Uterus (tissue), 4 donors: ENCODE data around the gene NPB. TPM values are rescaled to one million over a fixed set of nuclear protein-coding genes. Genes with fewer than 3 reads are reported as not detected.
A peak's percentile ranks its signal among the peaks of the same experiment; 100 is the strongest.

ENCODE experiments used
- DNase-seq, 2 donors: peaks; one replicate each; pipeline ENCODE4 v3.0.0-alpha.2; 2019 to 2020
- H3K27ac ChIP-seq, 2 donors: fragments of 200-600 bp; sonication (generic); 1 replicate in 1 of 2; 2 replicates in 1 of 2; pipeline ENCODE4 v1.5.1; 2016 to 2018
- H3K27me3 ChIP-seq, 2 donors: fragments of 200-600 bp; sonication (generic); one replicate each; pipeline ENCODE4 v1.5.1; 2018 to 2019; ENCODE audit warnings: control low read depth in 1 of 2
- H3K36me3 ChIP-seq, 2 donors: fragments of 200-600 bp; sonication (generic); one replicate each; pipeline ENCODE4 v1.5.1; 2019; ENCODE audit warnings: control low read depth in 1 of 2
- H3K4me1 ChIP-seq, 2 donors: fragments of 200-600 bp; sonication (generic); one replicate each; pipeline ENCODE4 v1.5.1; 2018 to 2019; ENCODE audit warnings: control low read depth in 1 of 2
- H3K4me3 ChIP-seq, 2 donors: fragments of 200-600 bp; sonication (generic); 1 replicate in 1 of 2; 2 replicates in 1 of 2; pipeline ENCODE4 v1.5.1; 2018 to 2019; ENCODE audit warnings: mild to moderate bottlenecking in 1 of 2
- H3K9me3 ChIP-seq, 2 donors: fragments of 200-600 bp; sonication (generic); one replicate each; pipeline ENCODE4 v1.5.1; 2019; ENCODE audit warnings: control low read depth in 1 of 2
- POLR2A ChIP-seq, 2 donors: fragments of 450-650 bp; IDR thresholded peaks; one replicate each; pipeline ENCODE4 v1.6.1; 2016; ENCODE audit warnings: antibody characterized with exemption in 2 of 2, mild to moderate bottlenecking in 1 of 2, moderate library complexity in 1 of 2
- intact Hi-C: fragments of 100-400 bp; cut with DNase I; formaldehyde crosslinking; loops from one replicate; pipeline ENCODE4 v1.15.1; 2023; ENCODE audit warnings: low total_unique reads
- total RNA-seq, 4 donors: library from RNA; depleted of rRNA in 3 of 4; stranded (reverse); fragments of >200 nt in 3 of 4; gene quantifications; one replicate each; pipeline versions ENCODE4 v1.1.0 to v1.2.4, GENCODE V29; 2014 to 2023
- TF ChIP-seq, protein P1 (sequence below), 4 experiments: fragments of 200-600 bp in 2 of 4; fragments of 450-650 bp in 2 of 4; sonication (generic) in 2 of 4; IDR thresholded peaks; one replicate each; pipeline ENCODE4 v1.5.1; 2016 to 2019; ENCODE audit warnings: antibody characterized with exemption in 4 of 4, mild to moderate bottlenecking in 2 of 4, moderate library complexity in 1 of 4
- donor health status: DM: yes; HTN: yes; CAD: no.

The NPB gene
- total RNA-seq, 4 donors from 2014 or later, result 2.0 to 2.1 TPM; not detected in 2

DNA sequence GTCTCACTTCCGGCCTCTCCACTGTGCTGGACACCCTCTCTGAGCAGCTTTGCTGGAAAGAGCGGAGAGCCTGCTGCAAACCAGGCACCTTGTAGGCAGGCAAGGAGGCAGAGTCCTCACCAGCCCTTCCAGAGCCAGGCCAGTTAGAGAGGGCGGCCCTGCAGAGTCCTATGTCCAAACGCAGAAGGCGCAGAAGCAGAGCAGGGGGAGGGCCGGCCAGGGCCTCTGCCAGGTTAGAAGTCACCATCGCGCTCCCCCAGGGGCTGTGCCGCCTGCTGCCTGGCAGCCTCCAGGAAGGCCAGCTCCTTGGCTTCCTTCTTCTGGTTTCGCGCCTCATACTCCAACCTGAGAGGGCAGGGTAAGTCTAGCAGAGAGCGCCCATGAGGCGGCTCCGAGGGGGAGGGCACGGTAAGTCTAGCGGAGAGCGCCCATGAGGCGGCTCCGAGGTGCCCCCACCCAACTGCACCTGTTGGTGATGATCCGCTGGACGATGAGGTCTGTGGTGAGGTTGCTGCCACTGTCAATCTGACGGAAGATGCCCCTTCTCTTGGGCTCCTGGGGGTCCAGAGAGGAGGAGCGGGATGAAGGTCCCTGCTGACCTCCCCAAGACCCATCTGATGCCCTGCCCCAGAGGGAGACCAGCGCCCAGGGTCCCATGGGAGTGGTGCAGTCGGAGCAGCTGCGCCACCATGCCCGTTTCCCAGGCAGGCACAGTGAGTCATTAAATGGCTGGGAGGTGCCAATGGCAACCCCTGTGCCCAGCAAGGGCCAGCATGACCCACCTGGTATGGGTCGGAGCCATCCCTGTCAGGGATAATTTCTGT is 2.8 kb downstream of the NPB start:
- no peak overlapping the region for H3K27ac ChIP-seq
- H3K4me3 ChIP-seq, result no peak overlapping the region
- TF ChIP-seq, protein P1, sequence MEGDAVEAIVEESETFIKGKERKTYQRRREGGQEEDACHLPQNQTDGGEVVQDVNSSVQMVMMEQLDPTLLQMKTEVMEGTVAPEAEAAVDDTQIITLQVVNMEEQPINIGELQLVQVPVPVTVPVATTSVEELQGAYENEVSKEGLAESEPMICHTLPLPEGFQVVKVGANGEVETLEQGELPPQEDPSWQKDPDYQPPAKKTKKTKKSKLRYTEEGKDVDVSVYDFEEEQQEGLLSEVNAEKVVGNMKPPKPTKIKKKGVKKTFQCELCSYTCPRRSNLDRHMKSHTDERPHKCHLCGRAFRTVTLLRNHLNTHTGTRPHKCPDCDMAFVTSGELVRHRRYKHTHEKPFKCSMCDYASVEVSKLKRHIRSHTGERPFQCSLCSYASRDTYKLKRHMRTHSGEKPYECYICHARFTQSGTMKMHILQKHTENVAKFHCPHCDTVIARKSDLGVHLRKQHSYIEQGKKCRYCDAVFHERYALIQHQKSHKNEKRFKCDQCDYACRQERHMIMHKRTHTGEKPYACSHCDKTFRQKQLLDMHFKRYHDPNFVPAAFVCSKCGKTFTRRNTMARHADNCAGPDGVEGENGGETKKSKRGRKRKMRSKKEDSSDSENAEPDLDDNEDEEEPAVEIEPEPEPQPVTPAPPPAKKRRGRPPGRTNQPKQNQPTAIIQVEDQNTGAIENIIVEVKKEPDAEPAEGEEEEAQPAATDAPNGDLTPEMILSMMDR (IDR thresholded peaks at IDR 0.05), result no peak
- no peak for TF ChIP-seq POLR2A (IDR thresholded peaks at IDR 0.05)
- no peaks in the 10 kb centered on the region for H3K36me3 ChIP-seq
- intact Hi-C loops, result no loop called here
- no peak for DNase-seq
- H3K27me3 ChIP-seq, result no peaks in the 10 kb centered on the region
- peaks cover 0 to 16% of the 10 kb centered on the region in 2 donors for H3K4me1 ChIP-seq
- H3K9me3 ChIP-seq, result no peaks in the 10 kb centered on the region

DNA sequence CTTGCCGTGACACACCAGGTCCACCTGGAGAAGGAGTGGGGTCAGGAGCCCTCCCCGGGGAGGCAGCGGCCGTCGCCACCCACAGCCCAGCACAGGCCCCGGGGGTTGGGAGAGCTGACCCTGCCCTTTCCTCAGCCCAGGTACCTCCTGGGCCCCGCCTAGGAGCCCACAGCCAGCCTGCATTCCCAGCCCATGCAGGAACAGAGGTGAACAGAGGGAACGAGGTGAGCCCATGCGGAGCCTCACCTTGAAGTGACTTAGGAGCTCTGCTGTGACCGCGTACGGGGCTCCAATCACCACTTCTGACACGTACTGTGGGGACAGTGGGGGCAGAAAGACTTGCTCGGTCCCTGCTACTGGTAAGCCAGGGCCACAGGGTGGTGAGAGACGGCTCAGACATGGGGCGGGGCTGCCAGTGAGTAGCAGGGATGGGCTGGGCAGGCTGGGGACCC is 3.4 kb downstream of the NPB start:
- TF ChIP-seq POLR2A (IDR thresholded peaks at IDR 0.05), result no peak
- TF ChIP-seq, protein P1 (IDR thresholded peaks at IDR 0.05), result no peak
- no peaks in the 10 kb centered on the region for H3K9me3 ChIP-seq
- no peak for DNase-seq
- H3K27me3 ChIP-seq, result no peaks in the 10 kb centered on the region
- H3K36me3 ChIP-seq, result no peaks in the 10 kb centered on the region
- intact Hi-C loops, result no loop called here
- no peak overlapping the region for H3K27ac ChIP-seq
- H3K4me3 ChIP-seq, result no peak overlapping the region
- peaks cover 0 to 16% of the 10 kb centered on the region in 2 donors for H3K4me1 ChIP-seq

DNA sequence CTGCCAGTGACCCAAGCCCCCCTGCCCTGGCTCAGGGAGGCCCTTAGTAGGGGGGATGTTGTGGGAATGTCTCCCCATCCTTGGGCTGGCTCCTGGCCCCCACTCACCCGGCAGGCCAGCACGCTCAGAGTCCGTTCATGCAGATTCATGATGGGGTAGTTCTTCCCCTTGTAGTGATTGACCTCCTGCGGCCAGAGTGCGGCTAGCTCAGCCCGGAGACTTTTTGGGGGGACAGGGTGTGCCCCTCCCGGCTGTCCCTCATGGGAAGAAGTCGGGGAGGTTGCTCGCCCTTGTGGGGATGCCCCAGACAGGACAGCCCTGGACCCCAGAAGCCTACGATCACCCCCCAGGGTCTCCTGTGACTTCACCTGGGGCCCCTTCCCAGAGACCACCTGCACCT is 4.0 kb downstream of the NPB start:
- TF ChIP-seq, protein P1 (IDR thresholded peaks at IDR 0.05), result no peak
- no peak for TF ChIP-seq POLR2A (IDR thresholded peaks at IDR 0.05)
- intact Hi-C loops, result no loop called here
- H3K4me3 ChIP-seq, result no peak overlapping the region
- no peak for DNase-seq
- H3K9me3 ChIP-seq, result no peaks in the 10 kb centered on the region
- H3K4me1 ChIP-seq, result peaks cover 0 to 16% of the 10 kb centered on the region in 2 donors
- no peaks in the 10 kb centered on the region for H3K36me3 ChIP-seq
- H3K27me3 ChIP-seq, result no peaks in the 10 kb centered on the region
- H3K27ac ChIP-seq, result no peak overlapping the region

DNA sequence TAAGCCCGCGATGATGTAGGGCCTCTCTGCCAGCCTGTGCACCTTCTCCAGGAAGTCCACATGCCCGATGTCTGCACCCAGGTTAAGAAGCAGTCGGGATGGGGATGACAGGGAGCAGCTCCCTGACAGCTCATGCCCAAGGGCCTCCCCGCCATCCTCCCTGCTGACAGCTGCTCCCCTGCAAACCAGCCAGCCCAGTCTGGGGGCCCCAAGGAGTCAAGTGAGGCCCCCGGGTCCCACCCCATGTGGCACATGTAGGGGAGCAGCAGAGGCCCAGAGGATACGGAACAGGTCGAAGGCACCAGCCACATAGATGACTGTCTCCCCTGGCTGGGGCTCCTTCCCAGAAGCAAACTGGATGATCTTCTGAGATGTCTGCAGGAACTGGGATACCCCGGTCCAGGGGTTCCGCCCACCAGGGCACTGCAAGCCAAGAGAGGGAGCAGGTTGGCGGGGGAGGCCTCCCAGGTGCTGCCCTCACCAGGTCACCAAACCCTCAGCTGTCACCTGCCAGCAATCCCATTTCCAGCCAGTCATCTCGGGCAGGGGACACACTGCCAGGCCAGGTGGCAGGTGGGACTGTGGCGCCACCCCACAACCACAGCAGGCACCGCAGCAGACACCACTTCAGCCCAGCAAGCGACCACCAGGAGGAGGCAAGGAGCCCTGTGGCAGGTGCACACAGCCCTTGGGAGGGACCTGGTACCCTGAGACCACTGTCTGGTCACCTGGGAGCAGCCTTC is 4.6 kb downstream of the NPB start:
- no peak for TF ChIP-seq POLR2A (IDR thresholded peaks at IDR 0.05)
- TF ChIP-seq, protein P1 (IDR thresholded peaks at IDR 0.05), result no peak
- H3K27me3 ChIP-seq, result no peaks in the 10 kb centered on the region
- no peak overlapping the region for H3K27ac ChIP-seq
- H3K4me3 ChIP-seq, result no peak overlapping the region
- peak in 1 of 2 donors; percentile 15 for DNase-seq
- H3K36me3 ChIP-seq, result no peaks in the 10 kb centered on the region
- no peaks in the 10 kb centered on the region for H3K9me3 ChIP-seq
- intact Hi-C loops, result no loop called here
- H3K4me1 ChIP-seq, result peaks cover 0 to 13% of the 10 kb centered on the region in 2 donors
